GM08714 (cell line): ENCODE measurements around the gene MXRA8.

Experiments used
- H3K4me3 ChIP-seq: fragments of 200-500 bp; sonication (Bioruptor generic); 2 replicates; pipeline ENCODE4 v1.5.1; 2014; ENCODE audit warnings: mild to moderate bottlenecking, low read length, inconsistent platforms
- ZNF274 ChIP-seq: IDR thresholded peaks from 2 replicates; pipeline ENCODE4 v1.6.1; 2012; ENCODE audit warnings: mild to moderate bottlenecking, low read depth, low read length

Gene MXRA8

GRCh38 chr1:1333551-1334241 lies 24.7 kb downstream of the MXRA8 start:
- no peak for TF ChIP-seq ZNF274
- H3K4me3 ChIP-seq, result no peak overlapping the region

- H3K4me3 ChIP-seq, result no peak overlapping the region
- TF ChIP-seq ZNF274, result no peak
Measured at GRCh38 chr1:1332774-1333480, 25.4 kb downstream of the MXRA8 start.

GRCh38 chr1:1332031-1332755 lies 26.2 kb downstream of the MXRA8 start:
- TF ChIP-seq ZNF274, result no peak
- H3K4me3 ChIP-seq, result no peak overlapping the region

DNA sequence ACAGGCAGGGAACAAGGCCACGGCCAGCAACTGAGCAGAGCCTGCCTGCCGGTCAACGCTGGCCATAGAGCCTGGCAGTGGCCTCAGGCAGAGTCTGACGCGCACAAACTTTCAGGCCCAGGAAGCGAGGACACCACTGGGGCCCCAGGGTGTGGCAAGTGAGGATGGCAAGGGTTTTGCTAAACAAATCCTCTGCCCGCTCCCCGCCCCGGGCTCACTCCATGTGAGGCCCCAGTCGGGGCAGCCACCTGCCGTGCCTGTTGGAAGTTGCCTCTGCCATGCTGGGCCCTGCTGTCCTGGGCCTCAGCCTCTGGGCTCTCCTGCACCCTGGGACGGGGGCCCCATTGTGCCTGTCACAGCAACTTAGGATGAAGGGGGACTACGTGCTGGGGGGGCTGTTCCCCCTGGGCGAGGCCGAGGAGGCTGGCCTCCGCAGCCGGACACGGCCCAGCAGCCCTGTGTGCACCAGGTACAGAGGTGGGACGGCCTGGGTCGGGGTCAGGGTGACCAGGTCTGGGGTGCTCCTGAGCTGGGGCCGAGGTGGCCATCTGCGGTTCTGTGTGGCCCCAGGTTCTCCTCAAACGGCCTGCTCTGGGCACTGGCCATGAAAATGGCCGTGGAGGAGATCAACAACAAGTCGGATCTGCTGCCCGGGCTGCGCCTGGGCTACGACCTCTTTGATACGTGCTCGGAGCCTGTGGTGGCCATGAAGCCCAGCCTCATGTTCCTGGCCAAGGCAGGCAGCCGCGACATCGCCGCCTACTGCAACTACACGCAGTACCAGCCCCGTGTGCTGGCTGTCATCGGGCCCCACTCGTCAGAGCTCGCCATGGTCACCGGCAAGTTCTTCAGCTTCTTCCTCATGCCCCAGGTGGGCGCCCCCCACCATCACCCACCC lies 27.0 kb downstream of the MXRA8 start, which contains the start of gene TAS1R3:
Gene TAS1R3 (plus strand): TSS at position 213 of the 898 bp plus-strand sequence. CDS start 66 bp downstream, at position 279.
- no peak within 1 kb of the TSS for H3K4me3 ChIP-seq
- TF ChIP-seq ZNF274, result no peak

DNA sequence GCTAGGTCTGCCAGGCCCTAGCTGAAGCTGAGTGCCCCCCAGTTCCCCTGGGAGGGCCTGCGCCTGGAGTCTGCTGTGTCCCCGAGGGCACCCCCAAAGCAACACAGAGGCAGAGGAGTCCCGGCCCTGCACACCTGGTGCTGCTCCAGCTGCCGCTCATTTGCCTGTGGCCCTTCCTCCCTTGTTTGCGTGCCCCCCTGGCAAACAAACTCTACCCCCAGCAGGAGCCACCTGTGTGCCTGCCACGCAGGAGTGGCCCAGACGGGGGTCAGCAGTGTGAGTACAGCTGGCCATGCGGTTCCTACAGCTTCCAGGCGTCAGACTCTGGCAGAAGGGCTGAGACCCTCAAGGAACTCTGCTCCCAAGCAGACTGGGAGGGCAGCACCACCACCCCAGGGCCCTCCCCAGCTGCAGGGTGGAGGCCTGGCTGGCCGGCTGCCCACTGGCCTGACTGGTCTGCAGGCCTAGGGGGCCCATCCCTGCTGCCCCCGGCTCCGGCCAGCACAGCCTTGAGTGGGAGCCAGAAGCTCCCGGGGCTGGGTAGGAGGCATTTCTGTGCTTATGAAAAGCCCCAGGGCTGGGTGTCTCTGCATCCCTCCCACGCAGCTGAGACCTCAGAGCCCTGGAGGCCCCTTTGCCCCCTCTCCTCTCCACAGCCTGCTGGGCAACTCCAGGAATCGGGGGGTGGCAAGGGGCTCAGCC lies 27.8 kb downstream of the MXRA8 start:
- TF ChIP-seq ZNF274, result no peak
- H3K4me3 ChIP-seq, result no peak overlapping the region

- H3K4me3 ChIP-seq, result no peak overlapping the region
- TF ChIP-seq ZNF274, result no peak
Measured at GRCh38 chr1:1329304-1330210, 28.8 kb downstream of the MXRA8 start.

DNA sequence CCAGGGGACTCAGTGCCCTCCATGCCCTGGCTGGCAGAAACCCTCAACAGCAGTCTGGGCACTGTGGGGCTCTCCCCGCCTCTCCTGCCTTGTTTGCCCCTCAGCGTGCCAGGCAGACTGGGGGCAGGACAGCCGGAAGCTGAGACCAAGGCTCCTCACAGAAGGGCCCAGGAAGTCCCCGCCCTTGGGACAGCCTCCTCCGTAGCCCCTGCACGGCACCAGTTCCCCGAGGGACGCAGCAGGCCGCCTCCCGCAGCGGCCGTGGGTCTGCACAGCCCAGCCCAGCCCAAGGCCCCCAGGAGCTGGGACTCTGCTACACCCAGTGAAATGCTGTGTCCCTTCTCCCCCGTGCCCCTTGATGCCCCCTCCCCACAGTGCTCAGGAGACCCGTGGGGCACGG lies 30.1 kb downstream of the MXRA8 start:
- TF ChIP-seq ZNF274, result no peak
- H3K4me3 ChIP-seq, result no peak overlapping the region

- no peak for TF ChIP-seq ZNF274
- no peak overlapping the region for H3K4me3 ChIP-seq
Measured at GRCh38 chr1:1327291-1327690, 31.1 kb downstream of the MXRA8 start.

DNA sequence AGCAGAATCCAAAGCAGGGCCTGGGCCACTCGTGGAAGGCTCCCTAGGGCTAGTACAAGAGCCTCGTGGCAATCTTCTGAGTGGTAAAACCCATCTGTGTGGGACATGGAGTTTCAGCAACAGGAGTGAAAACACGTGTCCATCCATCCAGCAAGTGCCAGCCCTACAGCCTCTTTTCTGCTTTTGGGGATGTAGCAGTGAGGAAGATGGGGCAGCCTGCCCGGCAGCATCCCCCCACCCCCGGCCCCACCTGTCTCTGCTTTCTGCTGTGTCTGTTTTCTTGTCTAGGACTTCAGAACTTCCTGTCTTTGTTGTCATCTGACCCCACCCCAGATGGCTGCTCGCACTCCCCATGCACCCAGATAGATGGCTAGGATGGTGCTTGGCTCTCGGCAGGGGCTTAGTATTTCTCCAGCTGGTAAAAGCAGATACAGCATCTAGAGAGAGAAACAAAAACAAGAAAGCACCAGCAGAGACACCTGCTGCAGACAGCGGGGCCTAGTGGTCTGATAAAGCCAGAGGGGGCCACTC lies 32.2 kb downstream of the MXRA8 start:
- TF ChIP-seq ZNF274, result no peak
- no peak overlapping the region for H3K4me3 ChIP-seq

- no peak for TF ChIP-seq ZNF274
Measured at GRCh38 chr1:1325288-1326074, 32.9 kb downstream of the MXRA8 start.

GRCh38 chr1:1324524-1325287 lies 33.6 kb downstream of the MXRA8 start, which contains the start of the genes CPTP and INTS11:
CPTP (plus strand) TSS chr1:1324802; CDS start chr1:1326911, 2,109 bp downstream.
INTS11 (minus strand) TSS chr1:1324660; CDS start chr1:1324608, 52 bp downstream.
- TF ChIP-seq ZNF274, result no peak

More at GRCh38 chr1:1325288-1326074, 32.9 kb downstream of the MXRA8 start:
- H3K4me3 ChIP-seq, result peak overlapping the region; percentile 78

More at GRCh38 chr1:1324524-1325287, 33.6 kb downstream of the MXRA8 start, which contains the start of the genes CPTP and INTS11:
- H3K4me3 ChIP-seq, result peak within 1 kb of the TSS; percentile 96
